ENCODE results near the gene AGO3. TPM values are rescaled to one million over a fixed set of nuclear protein-coding genes. Genes with fewer than 3 reads are reported as not detected.

Gene AGO3
- total RNA-seq, 1 experiment from 2014 or later: 26.9 TPM

GRCh38 chr1:36067871-36068270 is 137.0 kb downstream of the AGO3 start:
- ChIA-PET CTCF (no interaction called here), RAD21 (ENCODE audit: low non-redundant PET in 1 of 2, low total read pairs in 2 of 2, uncharacterized antibody in 2 of 2, unreplicated experiment in 2 of 2) (no interaction called here), POLR2A (no interaction called here)

More at GRCh38 chr1:36067871-36068270, 137.0 kb downstream of the AGO3 start:
- H3K9me3 ChIP-seq (ENCODE audit: control insufficient read depth in 1 of 2, insufficient read depth in 1 of 2, low read depth in 1 of 2, low read length in 2 of 2): no peaks in the 10 kb centered on the region
- H3K36me3 ChIP-seq (ENCODE audit: control insufficient read depth in 1 of 2, insufficient read depth in 2 of 2, low read length in 2 of 2): no peaks in the 10 kb centered on the region
- BruUV-seq (replicated peaks): no TSS peak
- H2AFZ ChIP-seq (ENCODE audit: low read depth, low read length, poor library complexity, severe bottlenecking): no peak overlapping the region
- H3K4me3 ChIP-seq (replicated peaks in 1 of 2; ENCODE audit: low read depth in 1 of 2, low read length in 2 of 2): no peak overlapping the region
- no peaks in the 10 kb centered on the region for H4K20me1 ChIP-seq (ENCODE audit: insufficient read depth)
- intact Hi-C loops (cut with micrococcal nuclease): no loop called here
- no peak overlapping the region for H3K27ac ChIP-seq (ENCODE audit: low read depth, low read length)
- no peak for TF ChIP-seq CBX3 (IDR thresholded peaks at IDR 0.05; ENCODE audit: low read depth)
- TF ChIP-seq REST (IDR thresholded peaks at IDR 0.05; ENCODE audit: low read depth): no peak
- TF ChIP-seq ZBTB33 (IDR thresholded peaks at IDR 0.05; ENCODE audit: extremely low read depth, insufficient replicate concordance, low read length): no peak
- no peak for TF ChIP-seq TCF7L2 (IDR thresholded peaks at IDR 0.05; ENCODE audit: borderline replicate concordance, extremely low read depth, insufficient read depth, insufficient read length)
- TF ChIP-seq EZH2 (IDR thresholded peaks at IDR 0.05): no peak
- TF ChIP-seq MAX (IDR thresholded peaks at IDR 0.05): no peak
- TF ChIP-seq SRF (IDR thresholded peaks at IDR 0.05; ENCODE audit: low read depth): no peak
- TF ChIP-seq POLR2AphosphoS5 (IDR thresholded peaks at IDR 0.05; ENCODE audit: low read depth, low read length): no peak
- TF ChIP-seq FOSL1 (IDR thresholded peaks at IDR 0.05; ENCODE audit: low read depth): no peak
- no peak for TF ChIP-seq ZNF274 (IDR thresholded peaks at IDR 0.05; ENCODE audit: low read depth, low read length)
- no peak for TF ChIP-seq JUND (IDR thresholded peaks at IDR 0.05)
- no peak for TF ChIP-seq EGR1 (IDR thresholded peaks at IDR 0.05; ENCODE audit: low read depth)
- TF ChIP-seq SIN3A (IDR thresholded peaks at IDR 0.05; ENCODE audit: low read depth): no peak
- TF ChIP-seq ZFX (IDR thresholded peaks at IDR 0.05): no peak
- TF ChIP-seq YY1 (IDR thresholded peaks at IDR 0.05; ENCODE audit: extremely low read depth, insufficient replicate concordance, low read depth, low read length): no peak
- TF ChIP-seq EZH2phosphoT487 (IDR thresholded peaks at IDR 0.05; ENCODE audit: borderline replicate concordance): no peak
- no peak for TF ChIP-seq ATF3 (IDR thresholded peaks at IDR 0.05)
- TF ChIP-seq POLR2A (IDR thresholded peaks at IDR 0.05; ENCODE audit: borderline replicate concordance, extremely low read depth, insufficient read depth, insufficient read length): no peak
- TF ChIP-seq CEBPB (IDR thresholded peaks at IDR 0.05; ENCODE audit: low read depth): no peak
- no peak for TF ChIP-seq ELF1 (IDR thresholded peaks at IDR 0.05; ENCODE audit: borderline replicate concordance, low read depth)
- ATAC-seq (no peak), DNase-seq (ENCODE audit: low read depth, low spot score) (no peak)
- H3K9ac ChIP-seq (ENCODE audit: low read length): no peak overlapping the region
- H3K27me3 ChIP-seq (ENCODE audit: insufficient read depth, low read length): no peaks in the 10 kb centered on the region
- H3K4me1 ChIP-seq (ENCODE audit: control insufficient read depth in 1 of 2, insufficient read depth in 2 of 2, low read length in 2 of 2): peaks cover 0 to 5% of the 10 kb centered on the region in 2 experiments; a peak in 1 of 4 replicates
- H3K9me2 ChIP-seq (ENCODE audit: insufficient read depth): no peaks in the 10 kb centered on the region
- no peak overlapping the region for H3K4me2 ChIP-seq (ENCODE audit: low read length)
- no peaks in the 10 kb centered on the region for H3K79me2 ChIP-seq (ENCODE audit: insufficient read depth, low read length)

Data from HCT116 (cell line).